Renal cortical epithelial cell (primary cell): Measurements from ENCODE around the gene RPL10A. TPM values are rescaled to one million over a fixed set of nuclear protein-coding genes. Genes with fewer than 3 reads are reported as not detected.

ENCODE experiments used
- DNase-seq: peaks from one replicate; pipeline ENCODE4 v3.0.0-alpha.2; 2011; ENCODE audit warnings: low read depth
- total RNA-seq: library from RNA; depleted of rRNA; stranded (reverse); fragments of >200 nt; gene quantifications from 2 replicates; pipeline ENCODE4 v1.2.3, GENCODE V29; 2014

Gene RPL10A
- total RNA-seq, 1 donor from 2014 or later, result 1,305 TPM

GRCh38 chr6:35492258-35492973, 24.2 kb downstream of the RPL10A start:
- DNase-seq, result no peak

- DNase-seq, result no peak
Measured at GRCh38 chr6:35492974-35493284, 24.7 kb downstream of the RPL10A start.

- no peak for DNase-seq
Measured at GRCh38 chr6:35493307-35493983, 25.2 kb downstream of the RPL10A start.

- no peak for DNase-seq
Measured at GRCh38 chr6:35494161-35494563, 26.0 kb downstream of the RPL10A start.

GRCh38 chr6:35495258-35496035, 27.2 kb downstream of the RPL10A start:
- no peak for DNase-seq

- no peak for DNase-seq
Measured at GRCh38 chr6:35496036-35496840, 28.0 kb downstream of the RPL10A start.

GRCh38 chr6:35496841-35497570, 28.8 kb downstream of the RPL10A start, which contains the start of gene TEAD3:
TEAD3 (minus strand) TSS chr6:35497079.
- no peak for DNase-seq

- no peak for DNase-seq
Measured at GRCh38 chr6:35497571-35498421, 29.6 kb downstream of the RPL10A start.

GRCh38 chr6:35498422-35499067, 30.3 kb downstream of the RPL10A start:
- DNase-seq, result no peak

GRCh38 chr6:35499372-35499771, 31.2 kb downstream of the RPL10A start:
- no peak for DNase-seq

- no peak for DNase-seq
Measured at GRCh38 chr6:35500782-35501181, 32.6 kb downstream of the RPL10A start.

GRCh38 chr6:35501784-35502183, 33.6 kb downstream of the RPL10A start:
- DNase-seq, result no peak

GRCh38 chr6:35503534-35503933, 35.3 kb downstream of the RPL10A start:
- DNase-seq, result no peak

- no peak for DNase-seq
Measured at GRCh38 chr6:35505999-35506412, 37.8 kb downstream of the RPL10A start.

- DNase-seq, result no peak
Measured at GRCh38 chr6:35506536-35506935, 38.3 kb downstream of the RPL10A start.

- no peak for DNase-seq
Measured at GRCh38 chr6:35507221-35507620, 39.0 kb downstream of the RPL10A start.

GRCh38 chr6:35508027-35508426, 39.8 kb downstream of the RPL10A start:
- DNase-seq, result no peak

- no peak for DNase-seq
Measured at GRCh38 chr6:35508542-35508941, 40.3 kb downstream of the RPL10A start.

GRCh38 chr6:35510916-35511561, 42.8 kb downstream of the RPL10A start:
- DNase-seq, result no peak
